Activated CD8-positive, alpha-beta memory T cell treated with anti-CD3 and anti-CD28 coated beads, Interleukin-2, amount 10 ng/mL, durations not matched to agents 7 days and 5 days (primary cell): ENCODE measurements around the gene UTRN. TPM values are rescaled to one million over a fixed set of nuclear protein-coding genes. Genes with fewer than 3 reads are reported as not detected.
A peak's percentile ranks its signal among the peaks of the same experiment; 100 is the strongest.

ENCODE experiments used
- ATAC-seq: fragments of 150-1000 bp; cut with Tn5 transposase; one replicate; pipeline ENCODE4 v1.10.0; 2021; ENCODE audit warnings: moderate library complexity
- CTCF ChIA-PET: fragments of 350-600 bp; sonication (Branson Sonifier 250); formaldehyde crosslinking; loops from one replicate; lab custom pipeline; 2021; ENCODE audit warnings: antibody characterized with exemption; lab: Charles Lee
- DNase-seq: peaks from one replicate; pipeline ENCODE4 v3.0.0-alpha.2; 2020
- H3K27ac Mint-ChIP-seq: one replicate; pipeline ENCODE4 v1.8.0; 2021; ENCODE audit warnings: mild to moderate bottlenecking, mixed read lengths
- H3K27me3 Mint-ChIP-seq: one replicate; pipeline ENCODE4 v1.8.0; 2021; ENCODE audit warnings: mixed read lengths
- H3K36me3 Mint-ChIP-seq: one replicate; pipeline ENCODE4 v1.8.0; 2021; ENCODE audit warnings: mild to moderate bottlenecking, mixed read lengths
- H3K4me1 Mint-ChIP-seq: one replicate; pipeline ENCODE4 v1.8.0; 2021; ENCODE audit warnings: mixed read lengths
- H3K4me3 Mint-ChIP-seq: one replicate; pipeline ENCODE4 v1.8.0; 2021; ENCODE audit warnings: mild to moderate bottlenecking, moderate library complexity, mixed read lengths
- H3K9me3 Mint-ChIP-seq: one replicate; pipeline ENCODE4 v1.8.0; 2022; ENCODE audit warnings: low read depth, mixed read lengths
- total RNA-seq, 2 experiments: library from RNA; stranded (reverse); gene quantifications; one replicate each; pipeline ENCODE4 v1.2.3, GENCODE V29; 2021

Gene UTRN
- total RNA-seq, 2 experiments from 2014 or later = 102 to 195 TPM

GRCh38 chr6:144286503-144287393 lies 1.6 kb downstream of the UTRN start:
- Mint-ChIP-seq H3K4me3 (peak overlapping the region; percentile 91), H3K9me3 (no peaks in the 10 kb centered on the region), H3K27me3 (peaks cover 24% of the 10 kb centered on the region), H3K27ac (no peak overlapping the region), H3K36me3 (peaks cover 14% of the 10 kb centered on the region), H3K4me1 (peaks cover 29% of the 10 kb centered on the region)
- CTCF ChIA-PET = interaction anchor here (0.6 to 2.1 kb wide), 8 partner anchors 17 to 195 kb away, joined by 3 to 8 read pairs (median 4); no protein-coding TSS in a partner anchor
- ATAC-seq (no peak), DNase-seq (no peak)

GRCh38 chr6:144289006-144289405 lies 3.9 kb downstream of the UTRN start:
- Mint-ChIP-seq H3K27ac (no peak overlapping the region), H3K27me3 (peaks cover 19% of the 10 kb centered on the region), H3K36me3 (peaks cover 20% of the 10 kb centered on the region), H3K4me3 (no peak overlapping the region), H3K9me3 (no peaks in the 10 kb centered on the region), H3K4me1 (peaks cover 25% of the 10 kb centered on the region)
- CTCF ChIA-PET = no interaction called here
- no peak for DNase-seq
- no peak for ATAC-seq

- ATAC-seq (no peak), DNase-seq (no peak)
- peaks cover 45% of the 10 kb centered on the region for H3K36me3 Mint-ChIP-seq
- H3K4me3 Mint-ChIP-seq = no peak overlapping the region
- no peak overlapping the region for H3K27ac Mint-ChIP-seq
- CTCF ChIA-PET = interaction anchor here (1.0 kb wide), 1 partner anchor 76 kb away, joined by 3 read pairs; no protein-coding TSS in a partner anchor
- H3K4me1 Mint-ChIP-seq = peaks cover 13% of the 10 kb centered on the region
- H3K9me3 Mint-ChIP-seq = peaks cover 4% of the 10 kb centered on the region
- H3K27me3 Mint-ChIP-seq = peaks cover 7% of the 10 kb centered on the region
Measured at GRCh38 chr6:144292372-144292771, 7.2 kb downstream of the UTRN start.

DNA sequence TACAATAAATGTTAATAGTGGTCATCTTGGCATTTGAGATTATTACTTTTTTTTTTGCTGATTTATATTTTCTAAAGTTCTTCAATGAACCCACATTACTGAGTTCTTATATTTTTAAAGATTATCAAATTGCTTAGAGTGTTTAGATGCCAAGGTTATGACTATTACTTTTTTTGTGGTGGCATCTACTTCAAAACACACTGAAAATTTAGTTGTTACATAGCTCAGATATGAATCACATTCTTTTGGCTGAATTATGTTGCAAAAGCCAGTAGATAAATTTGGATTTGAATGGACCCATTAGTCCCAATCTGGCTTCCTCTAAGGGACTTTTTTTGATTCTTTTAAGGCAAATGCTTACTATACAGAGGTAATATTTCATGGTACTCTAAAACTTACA lies 8.9 kb downstream of the UTRN start:
- peaks cover 49% of the 10 kb centered on the region for H3K36me3 Mint-ChIP-seq
- DNase-seq = no peak
- H3K9me3 Mint-ChIP-seq = peaks cover 7% of the 10 kb centered on the region
- H3K4me1 Mint-ChIP-seq = peaks cover 19% of the 10 kb centered on the region
- no peak for ATAC-seq
- H3K27ac Mint-ChIP-seq = no peak overlapping the region
- CTCF ChIA-PET = no interaction called here
- H3K27me3 Mint-ChIP-seq = no peaks in the 10 kb centered on the region
- no peak overlapping the region for H3K4me3 Mint-ChIP-seq

DNA sequence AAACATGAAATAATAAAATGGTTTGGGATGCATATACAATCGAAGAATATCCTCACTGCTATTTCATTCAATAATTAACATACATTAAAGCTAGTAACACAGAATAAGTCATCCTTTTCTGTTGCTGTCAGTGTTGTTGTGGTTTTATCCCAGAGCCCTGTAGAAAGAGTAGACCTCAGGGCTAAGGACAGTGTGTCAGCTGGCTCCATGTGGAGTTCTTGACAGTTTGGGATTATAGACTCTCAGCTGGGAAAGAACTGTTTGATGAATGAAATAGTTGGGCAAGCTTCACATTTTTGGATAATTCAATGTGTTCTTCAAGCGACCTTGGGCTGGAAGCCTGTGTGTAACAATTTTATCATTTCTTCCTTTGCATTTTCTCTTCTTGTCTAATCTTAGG lies 10.1 kb downstream of the UTRN start:
- Mint-ChIP-seq H3K4me3 (no peak overlapping the region), H3K27me3 (no peaks in the 10 kb centered on the region), H3K36me3 (peaks cover 49% of the 10 kb centered on the region), H3K27ac (no peak overlapping the region), H3K9me3 (peaks cover 7% of the 10 kb centered on the region), H3K4me1 (peaks cover 18% of the 10 kb centered on the region)
- CTCF ChIA-PET = interaction anchor here (1.2 kb wide), 1 partner anchor 10 kb away, joined by 3 read pairs; no protein-coding TSS in a partner anchor
- DNase-seq (no peak), ATAC-seq (no peak)

DNA sequence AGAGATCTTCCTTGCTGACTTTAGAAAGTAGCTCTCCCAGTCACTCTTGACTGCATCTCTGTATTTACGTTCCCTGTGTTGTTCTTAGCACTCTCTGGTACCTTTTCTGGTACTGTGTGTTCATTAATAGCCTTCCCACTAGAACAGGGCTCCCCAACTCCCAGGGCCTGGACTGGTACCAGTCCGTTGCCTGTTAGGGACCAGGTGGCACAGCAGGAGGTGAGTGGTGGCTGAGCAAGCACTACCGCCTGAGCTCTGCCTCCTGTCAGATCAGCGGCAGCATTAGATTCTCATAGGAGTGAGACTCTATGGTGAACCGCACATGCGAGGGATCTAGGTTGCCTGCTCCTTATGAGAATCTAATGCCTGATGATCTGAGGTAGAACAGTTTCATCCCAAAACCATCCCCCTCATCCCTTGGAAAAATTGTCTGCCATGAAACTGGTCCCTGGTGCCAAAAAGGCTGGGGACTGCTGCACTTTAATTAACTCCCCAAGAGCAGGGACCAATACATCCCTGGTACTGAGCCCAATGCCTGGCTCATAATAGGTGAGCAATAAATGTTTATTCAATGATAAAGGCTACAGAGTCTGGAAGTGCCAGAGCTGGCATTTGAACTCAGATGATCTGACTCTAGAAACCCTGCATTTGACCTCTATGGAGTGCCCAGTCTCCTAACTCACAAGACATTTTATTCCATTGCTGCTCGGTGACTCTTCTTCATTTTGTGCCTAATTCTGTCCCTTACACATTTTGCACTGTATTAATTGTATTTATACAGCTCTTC lies 11.0 kb downstream of the UTRN start:
- peaks cover 46% of the 10 kb centered on the region for H3K36me3 Mint-ChIP-seq
- no peak overlapping the region for H3K4me3 Mint-ChIP-seq
- no peak for ATAC-seq
- peaks cover 11% of the 10 kb centered on the region for H3K4me1 Mint-ChIP-seq
- peaks cover 7% of the 10 kb centered on the region for H3K9me3 Mint-ChIP-seq
- CTCF ChIA-PET = interaction anchor here (1.1 to 1.2 kb wide), 2 partner anchors 9 to 21 kb away, joined by 3 read pairs; no protein-coding TSS in a partner anchor
- H3K27me3 Mint-ChIP-seq = no peaks in the 10 kb centered on the region
- no peak for DNase-seq
- H3K27ac Mint-ChIP-seq = no peak overlapping the region

DNA sequence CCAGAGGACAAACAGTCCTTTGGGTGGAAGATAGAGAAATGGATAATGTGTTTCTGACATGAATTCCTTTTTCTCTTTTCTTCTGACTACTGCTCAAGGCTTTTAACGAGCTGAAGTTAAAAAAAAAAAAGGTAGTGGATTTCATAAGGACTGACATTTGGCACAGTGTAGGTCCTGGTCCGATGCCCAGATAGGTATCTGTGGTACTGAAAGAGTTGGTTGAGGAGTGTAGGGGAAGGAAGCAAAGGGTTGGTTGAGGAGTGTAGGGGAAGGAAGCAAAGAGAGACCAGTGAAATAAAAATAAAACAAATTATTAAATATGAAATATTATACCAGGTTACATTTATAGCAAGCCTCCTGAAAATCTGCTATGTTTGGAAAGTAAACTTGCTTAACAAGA lies 11.8 kb downstream of the UTRN start:
- Mint-ChIP-seq H3K27ac (no peak overlapping the region), H3K36me3 (peaks cover 46% of the 10 kb centered on the region)
- CTCF ChIA-PET = no interaction called here

DNA sequence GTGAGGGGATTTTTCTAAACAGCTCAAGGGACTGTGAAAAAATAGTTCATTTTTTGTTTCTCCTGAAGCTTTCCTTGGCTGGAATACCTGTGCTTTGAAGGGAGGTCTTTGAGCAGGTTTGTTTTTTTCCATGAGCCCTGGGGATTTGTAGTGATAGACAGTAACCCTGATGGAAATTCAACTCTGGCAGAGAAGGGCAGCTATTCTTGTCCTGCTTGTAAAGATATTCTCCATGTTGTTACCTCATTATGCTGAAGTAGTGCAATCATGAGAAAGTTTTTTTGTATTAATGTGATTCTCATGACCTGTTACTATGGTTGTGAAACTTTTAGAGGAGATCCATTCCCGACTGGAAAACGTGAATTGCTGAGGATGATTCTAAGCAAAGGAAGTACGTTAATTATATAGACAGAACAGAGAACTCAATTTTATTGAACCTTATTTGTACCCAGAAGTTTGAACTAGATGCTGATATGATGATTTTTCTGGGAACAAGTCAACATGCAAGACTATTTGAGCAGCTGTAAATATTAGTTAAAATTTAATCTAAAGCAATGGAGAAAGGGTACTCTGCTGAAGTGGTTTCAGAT lies 12.5 kb downstream of the UTRN start:
- Mint-ChIP-seq H3K27ac (no peak overlapping the region), H3K36me3 (peaks cover 43% of the 10 kb centered on the region), H3K9me3 (peaks cover 7% of the 10 kb centered on the region), H3K27me3 (no peaks in the 10 kb centered on the region), H3K4me1 (peaks cover 12% of the 10 kb centered on the region), H3K4me3 (no peak overlapping the region)
- ATAC-seq (no peak), DNase-seq (no peak)
- CTCF ChIA-PET = no interaction called here

More for the DNA sequence above, 11.8 kb downstream of the UTRN start:
- DNase-seq = no peak
- Mint-ChIP-seq H3K4me3 (no peak overlapping the region), H3K4me1 (peaks cover 9% of the 10 kb centered on the region), H3K9me3 (peaks cover 7% of the 10 kb centered on the region), H3K27me3 (no peaks in the 10 kb centered on the region)
- ATAC-seq = no peak

DNA sequence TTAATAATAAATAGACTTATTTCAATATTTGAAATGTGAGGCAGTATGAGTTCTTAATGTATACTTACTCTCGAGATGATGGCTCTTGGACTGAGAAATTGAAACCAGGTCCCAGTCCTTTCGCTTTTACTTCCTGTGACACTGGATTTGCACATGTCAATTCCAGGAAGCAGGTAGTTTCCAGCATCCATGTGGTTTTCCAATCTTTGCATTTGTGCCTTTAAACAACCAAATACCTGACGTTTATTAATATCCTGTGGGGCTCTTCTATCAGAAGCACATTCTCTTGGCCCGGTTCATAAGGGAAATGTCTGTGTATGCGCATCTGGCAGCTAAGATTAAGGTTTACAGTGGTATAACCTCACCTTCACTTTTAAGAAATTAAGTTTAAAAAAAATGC lies 13.1 kb downstream of the UTRN start:
- ATAC-seq = no peak
- Mint-ChIP-seq H3K27me3 (peaks cover 2% of the 10 kb centered on the region), H3K36me3 (peaks cover 43% of the 10 kb centered on the region), H3K4me3 (no peak overlapping the region), H3K9me3 (peaks cover 7% of the 10 kb centered on the region), H3K27ac (no peak overlapping the region), H3K4me1 (peaks cover 18% of the 10 kb centered on the region)
- CTCF ChIA-PET = no interaction called here
- DNase-seq = no peak

DNA sequence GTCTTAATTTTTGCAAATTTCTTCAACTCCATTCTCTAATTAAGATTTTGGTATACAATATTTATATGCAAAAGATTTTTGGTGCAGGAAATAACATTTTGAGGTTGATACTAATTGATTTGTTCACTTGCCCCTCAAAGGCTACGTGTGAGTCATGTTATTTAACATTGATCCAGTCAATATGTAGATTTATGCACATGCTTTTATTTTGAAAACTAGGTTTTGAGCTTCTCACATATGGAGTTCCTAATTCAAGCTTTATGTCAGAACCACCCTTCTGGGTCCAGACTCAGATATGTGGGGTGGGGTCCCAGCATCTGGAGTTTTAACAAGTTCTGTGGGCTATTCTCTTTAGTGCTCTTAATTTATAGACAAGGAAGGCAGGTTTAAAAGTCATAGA lies 13.8 kb downstream of the UTRN start:
- peaks cover 2% of the 10 kb centered on the region for H3K27me3 Mint-ChIP-seq
- CTCF ChIA-PET = interaction anchor here (1.2 kb wide), 1 partner anchor 12 kb away, joined by 4 read pairs; no protein-coding TSS in a partner anchor
- no peak overlapping the region for H3K4me3 Mint-ChIP-seq
- H3K4me1 Mint-ChIP-seq = peaks cover 24% of the 10 kb centered on the region
- DNase-seq (no peak), ATAC-seq (no peak)
- no peak overlapping the region for H3K27ac Mint-ChIP-seq
- H3K9me3 Mint-ChIP-seq = peaks cover 7% of the 10 kb centered on the region
- peaks cover 41% of the 10 kb centered on the region for H3K36me3 Mint-ChIP-seq

DNA sequence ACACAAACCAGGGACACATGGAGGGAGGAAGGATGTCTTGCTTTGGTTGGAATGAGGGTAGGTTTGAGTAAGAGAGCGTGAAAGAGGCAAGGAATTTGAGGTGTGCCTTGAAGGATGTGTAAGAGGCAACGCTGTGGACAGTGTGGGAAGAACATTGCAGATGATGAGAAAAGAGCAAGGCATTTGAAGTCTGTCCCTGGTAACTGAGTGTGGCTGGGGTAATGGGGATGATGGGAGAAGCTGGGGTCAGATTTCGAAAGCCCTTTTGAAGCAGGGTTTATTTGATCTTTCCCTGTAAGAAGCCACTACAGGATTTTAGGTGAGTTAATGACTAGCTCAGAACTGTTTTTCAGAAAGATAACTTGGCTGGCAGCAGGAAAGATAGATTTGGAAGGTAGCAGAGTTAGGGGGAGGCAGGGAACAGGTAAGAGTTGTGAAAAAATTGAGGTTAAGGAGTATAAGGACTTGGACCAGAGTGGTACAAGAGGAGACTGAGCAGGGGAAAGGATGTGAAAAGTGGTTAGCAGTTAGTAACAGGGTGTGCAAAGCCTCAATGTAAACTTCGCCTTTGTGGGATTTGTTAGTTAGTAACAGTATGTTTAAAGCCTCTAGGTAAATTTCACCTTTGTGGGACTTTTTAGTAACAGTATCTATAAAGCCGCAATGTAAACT lies 17.7 kb downstream of the UTRN start:
- Mint-ChIP-seq H3K27ac (no peak overlapping the region), H3K36me3 (peaks cover 19% of the 10 kb centered on the region), H3K9me3 (no peaks in the 10 kb centered on the region), H3K4me3 (no peak overlapping the region), H3K4me1 (peaks cover 45% of the 10 kb centered on the region), H3K27me3 (peaks cover 2% of the 10 kb centered on the region)
- no peak for ATAC-seq
- DNase-seq = no peak
- CTCF ChIA-PET = interaction anchor here (0.8 kb wide), 1 partner anchor 16 kb away, joined by 3 read pairs; no protein-coding TSS in a partner anchor

DNA sequence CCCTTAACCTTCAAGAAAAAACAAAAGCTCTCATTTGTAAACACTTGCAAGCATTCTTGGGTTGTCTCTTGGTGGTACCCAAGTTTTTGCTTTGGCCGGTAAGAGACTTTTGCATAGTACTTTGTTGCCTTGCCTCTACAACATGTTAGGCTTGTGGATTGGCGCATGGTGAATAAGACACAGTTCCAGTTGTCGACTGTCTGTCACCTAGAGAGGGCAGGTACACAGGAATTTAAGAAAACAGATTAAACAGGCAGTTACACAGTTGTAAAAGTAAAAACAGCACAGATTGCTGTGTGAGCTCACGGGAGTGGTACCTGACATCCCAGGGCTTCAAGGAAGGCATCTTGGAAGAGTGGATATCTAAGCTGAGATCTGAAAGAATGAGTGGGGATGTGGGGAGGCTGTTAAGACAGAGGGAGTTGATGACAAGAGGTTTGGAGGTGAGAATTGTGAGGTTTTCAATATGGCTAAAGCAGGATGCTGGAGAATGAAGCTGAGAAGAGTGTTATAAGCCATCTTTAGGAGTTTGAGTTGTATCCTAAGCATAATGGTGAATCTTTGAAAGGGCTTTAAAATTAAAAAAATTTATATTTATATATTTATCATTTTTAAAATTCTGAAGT lies 19.2 kb downstream of the UTRN start:
- H3K36me3 Mint-ChIP-seq = peaks cover 25% of the 10 kb centered on the region
- CTCF ChIA-PET = interaction anchor here (0.9 to 2.0 kb wide), 4 partner anchors 9 to 20 kb away, joined by 3 to 8 read pairs (median 4); no protein-coding TSS in a partner anchor
- no peaks in the 10 kb centered on the region for H3K9me3 Mint-ChIP-seq
- H3K4me1 Mint-ChIP-seq = peaks cover 45% of the 10 kb centered on the region
- H3K27me3 Mint-ChIP-seq = peaks cover 12% of the 10 kb centered on the region
- DNase-seq (no peak), ATAC-seq (no peak)
- H3K4me3 Mint-ChIP-seq = peak overlapping the region; percentile 1
- H3K27ac Mint-ChIP-seq = peak overlapping the region; percentile 4
